Right ventricle myocardium inferior (tissue), 1 donor: ENCODE data around the gene PTPRK. TPM values are rescaled to one million over a fixed set of nuclear protein-coding genes. Genes with fewer than 3 reads are reported as not detected.

Experiments
- ATAC-seq: fragments of 200-7000 bp; cut with Tn5 transposase; one replicate; pipeline ENCODE4 v1.9.1; 2020; ENCODE audit warnings: mild to moderate bottlenecking, moderate library complexity
- DNase-seq: peaks from one replicate; pipeline ENCODE4 v3.0.0; 2021; ENCODE audit errors: missing footprints
- intact Hi-C: fragments of 100-400 bp; cut with DNase I; formaldehyde crosslinking; loops from one replicate; pipeline ENCODE4 v1.11.0; 2022
- total RNA-seq: library from RNA; stranded (reverse); fragmentation: NEBNext Ultra II Directional; extraction: Animal tissue kit (Norgen Biotek cat#: 25700); gene quantifications from one replicate; pipeline ENCODE4 v1.2.1, GENCODE V29; 2021
- donor health status: DM: no; HTN: yes; CAD: no; lungs with severe emphysema.

PTPRK gene
- total RNA-seq, 1 donor from 2014 or later: 30.1 TPM

GRCh38 chr6:128112494-128112893, 407.9 kb downstream of the PTPRK start:
- ATAC-seq (peak; percentile 67), DNase-seq (no peak)
- intact Hi-C loops: loop anchor here (5.0 kb wide), 1 partner anchor 405 kb away; no protein-coding TSS in a partner anchor

DNA sequence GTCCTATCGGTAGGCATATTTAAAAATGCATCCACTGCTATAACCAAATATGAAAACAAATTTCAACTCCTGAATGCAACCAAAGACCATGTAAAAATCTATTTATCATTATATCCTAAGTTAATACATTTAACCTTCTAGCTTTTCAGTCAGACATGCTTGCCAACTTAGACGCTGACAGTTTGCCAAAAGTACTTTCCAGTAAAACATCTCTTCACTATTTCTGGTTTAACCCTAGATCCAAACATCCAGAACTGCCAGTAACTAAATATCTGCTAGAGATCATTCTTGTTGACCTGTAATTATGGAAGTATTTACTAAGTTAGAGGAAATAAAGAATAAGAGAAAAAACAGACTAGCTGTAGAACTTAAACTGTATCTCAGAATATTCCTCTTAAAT, 409.3 kb downstream of the PTPRK start:
- DNase-seq: no peak
- intact Hi-C loops: loop anchor here (5.0 kb wide), 1 partner anchor 406 kb away; no protein-coding TSS in a partner anchor
- ATAC-seq: no peak

- intact Hi-C loops: no loop called here
- ATAC-seq: no peak
- no peak for DNase-seq
Observed at GRCh38 chr6:128107682-128108081, 412.7 kb downstream of the PTPRK start.

- intact Hi-C loops: no loop called here
- no peak for ATAC-seq
- no peak for DNase-seq
Observed at GRCh38 chr6:128099571-128100197, 420.7 kb downstream of the PTPRK start.

GRCh38 chr6:128098000-128098581, 422.3 kb downstream of the PTPRK start:
- no peak for ATAC-seq
- intact Hi-C loops: no loop called here

GRCh38 chr6:128097009-128097408, 423.4 kb downstream of the PTPRK start:
- no peak for DNase-seq
- no peak for ATAC-seq
- intact Hi-C loops: no loop called here

More at GRCh38 chr6:128098000-128098581, 422.3 kb downstream of the PTPRK start:
- DNase-seq: no peak

DNA sequence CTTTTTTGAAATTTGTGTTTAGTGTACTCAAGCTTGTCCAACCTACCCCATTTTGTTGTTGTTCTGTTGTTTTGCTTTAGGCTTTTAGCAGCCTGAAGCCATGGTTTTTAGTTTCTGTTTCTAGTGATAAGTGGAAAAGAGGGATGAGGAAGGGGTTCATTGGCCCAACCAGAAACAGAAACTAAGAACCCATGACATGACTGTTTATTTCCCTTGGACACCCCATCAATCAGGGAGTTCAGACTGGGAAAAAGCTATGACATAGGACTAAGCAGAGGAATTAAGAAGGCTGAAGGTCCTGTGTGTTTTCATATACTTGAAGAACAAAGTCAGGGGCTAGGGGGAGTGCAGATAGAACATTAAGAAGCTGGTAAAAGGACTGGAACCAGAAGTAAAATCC, 425.0 kb downstream of the PTPRK start:
- intact Hi-C loops: no loop called here
- ATAC-seq (no peak), DNase-seq (no peak)

DNA sequence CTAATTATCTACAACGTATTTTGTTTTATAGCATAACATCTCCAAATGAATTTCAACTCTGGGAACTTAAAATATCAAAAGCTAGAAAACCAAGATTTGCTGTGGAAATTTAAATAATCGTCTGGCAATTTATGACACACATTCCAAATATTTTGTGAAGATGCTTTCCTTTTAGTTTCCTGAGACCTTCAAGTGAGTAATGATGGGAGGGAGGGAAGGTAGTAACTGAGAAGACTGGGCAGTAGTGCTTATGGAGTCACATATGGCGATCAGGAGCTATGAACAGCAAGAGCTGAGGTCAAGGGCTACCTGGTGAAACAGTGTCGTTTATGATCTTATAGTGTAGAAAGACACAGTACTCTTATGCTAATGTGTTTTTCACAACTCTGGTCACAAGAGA, 441.4 kb downstream of the PTPRK start:
- DNase-seq: no peak
- intact Hi-C loops: no loop called here
- ATAC-seq: no peak

DNA sequence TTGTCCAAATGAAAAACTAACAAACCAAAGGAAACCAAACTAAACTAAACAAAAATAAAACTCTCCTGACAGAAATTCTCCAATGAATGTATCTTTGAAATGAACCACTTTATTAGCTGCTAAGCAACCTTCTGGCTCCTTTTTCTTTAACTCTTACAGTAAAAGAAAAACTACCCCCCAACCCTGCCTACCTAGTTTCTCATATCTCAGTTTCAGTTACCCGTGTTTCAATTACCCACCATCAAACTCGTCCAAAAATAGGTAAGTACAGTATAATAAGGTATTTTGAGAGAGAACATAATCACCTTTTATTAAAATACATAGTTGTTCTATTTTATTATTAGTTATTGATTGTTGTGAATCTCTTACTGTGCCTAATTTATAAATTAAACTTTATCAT, 442.1 kb downstream of the PTPRK start:
- intact Hi-C loops: no loop called here
- DNase-seq (no peak), ATAC-seq (no peak)

- intact Hi-C loops: no loop called here
- ATAC-seq: no peak
Observed at GRCh38 chr6:128076843-128077242, 443.6 kb downstream of the PTPRK start.

GRCh38 chr6:128074567-128074966, 445.8 kb downstream of the PTPRK start:
- intact Hi-C loops: loop anchor here (5.0 kb wide), 1 partner anchor 1518 kb away; no protein-coding TSS in a partner anchor
- DNase-seq: no peak
- ATAC-seq: no peak

More at GRCh38 chr6:128076843-128077242, 443.6 kb downstream of the PTPRK start:
- no peak for DNase-seq

DNA sequence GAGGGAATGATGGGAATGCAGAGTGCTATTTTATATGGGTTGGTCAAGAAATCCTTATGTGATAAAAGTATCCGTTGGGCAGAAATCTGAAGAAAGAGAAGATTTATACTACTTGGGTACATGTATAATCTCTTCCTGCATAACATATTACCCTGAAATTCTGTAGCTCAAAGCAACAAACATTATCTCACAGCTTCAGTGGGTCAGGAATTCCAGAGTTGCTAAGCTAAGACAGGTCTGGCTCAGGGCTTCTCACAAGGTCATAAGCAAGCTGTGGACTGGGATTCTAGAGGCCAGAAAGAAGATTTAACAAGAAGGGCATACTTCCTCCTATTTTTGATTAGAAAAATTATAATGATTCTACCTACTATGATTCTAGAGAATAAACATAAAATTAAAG, 447.0 kb downstream of the PTPRK start:
- DNase-seq (no peak), ATAC-seq (no peak)
- intact Hi-C loops: loop anchor here (5.0 kb wide), 1 partner anchor 1519 kb away; no protein-coding TSS in a partner anchor

DNA sequence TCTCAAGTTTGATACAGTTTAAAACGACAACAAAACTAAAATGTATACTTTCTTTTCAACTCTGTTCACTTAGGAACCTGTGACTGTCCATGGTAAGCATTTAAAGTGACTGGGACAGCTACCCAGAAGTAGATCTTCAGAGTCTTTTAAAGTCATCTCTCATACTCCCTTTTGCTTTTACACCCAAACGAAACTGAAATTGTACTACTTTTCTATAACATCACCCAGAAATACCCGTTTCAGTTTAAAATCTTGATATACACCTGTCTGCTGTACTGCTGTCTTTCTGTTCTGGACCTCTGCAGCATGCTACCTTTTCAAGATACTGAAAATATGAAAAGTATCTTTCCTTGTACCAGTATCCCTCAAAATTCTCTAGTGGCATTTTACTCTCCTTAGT, 449.2 kb downstream of the PTPRK start:
- intact Hi-C loops: loop anchor here (5.0 kb wide), 1 partner anchor 1521 kb away; no protein-coding TSS in a partner anchor
- DNase-seq (no peak), ATAC-seq (no peak)

GRCh38 chr6:128070406-128070805, 450.0 kb downstream of the PTPRK start:
- intact Hi-C loops: loop anchor here (5.0 kb wide), 1 partner anchor 1522 kb away; no protein-coding TSS in a partner anchor
- DNase-seq: no peak

DNA sequence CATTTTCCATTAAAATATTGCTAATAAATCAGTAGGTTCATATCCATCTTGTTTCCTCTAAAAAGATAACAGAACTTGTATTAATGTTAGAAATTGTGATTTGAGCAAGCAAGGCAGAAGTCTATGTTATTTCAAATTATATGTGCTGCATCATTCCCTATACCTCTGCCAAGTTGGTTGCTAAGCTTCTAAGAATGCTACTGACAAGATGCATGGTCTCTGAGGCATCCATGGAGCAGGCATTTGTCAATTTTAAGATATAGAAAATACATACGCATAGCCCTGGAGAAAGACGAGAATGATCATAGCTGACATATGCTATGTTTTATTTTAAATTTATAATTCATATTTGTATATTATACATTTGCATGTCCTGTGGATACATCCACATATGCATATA, 451.2 kb downstream of the PTPRK start:
- no peak for ATAC-seq
- intact Hi-C loops: loop anchor here (10.0 kb wide), 1 partner anchor 256 kb away; no protein-coding TSS in a partner anchor
- no peak for DNase-seq

More at GRCh38 chr6:128070406-128070805, 450.0 kb downstream of the PTPRK start:
- no peak for ATAC-seq

- intact Hi-C loops: loop anchor here (10.0 kb wide), 1 partner anchor 257 kb away; no protein-coding TSS in a partner anchor
- DNase-seq (peak; percentile 45), ATAC-seq (peak; percentile 96)
Observed at GRCh38 chr6:128068119-128068479, 452.3 kb downstream of the PTPRK start.

DNA sequence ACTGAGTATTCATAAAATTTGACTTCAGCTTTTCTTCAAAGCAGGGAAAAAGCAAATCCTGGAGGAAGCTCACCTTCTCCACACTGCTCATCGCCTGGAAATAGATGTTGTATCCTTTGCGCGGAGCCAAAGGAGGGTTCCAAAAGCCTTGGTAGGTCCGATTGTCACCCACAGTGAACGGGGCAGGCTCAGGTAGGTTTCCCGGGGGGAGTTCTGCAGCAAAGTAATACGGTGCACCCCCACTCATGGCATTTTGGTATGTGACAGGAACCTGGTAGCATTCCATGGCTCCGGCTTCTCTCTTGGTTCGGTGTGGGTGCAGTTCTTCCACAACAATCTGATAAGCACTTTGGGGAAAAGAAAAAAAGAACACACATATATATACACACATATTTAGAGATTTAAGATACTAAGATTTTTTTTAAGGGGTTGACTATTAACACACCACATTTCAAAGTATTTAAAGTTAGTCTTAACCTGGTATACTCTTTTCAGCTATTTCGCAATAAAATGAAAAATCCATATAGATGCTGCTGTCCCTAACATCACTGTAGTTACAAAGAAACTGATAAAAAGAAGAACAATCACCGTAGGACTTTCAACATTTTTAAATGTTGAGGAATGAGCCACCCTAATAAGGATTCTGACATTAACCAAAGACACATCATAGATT, 452.8 kb downstream of the PTPRK start:
- intact Hi-C loops: loop anchor here (2.0 to 10.0 kb wide), 2 partner anchors 257 to 451 kb away; no protein-coding TSS in a partner anchor
- DNase-seq: no peak
- peak; percentile 48 for ATAC-seq

DNA sequence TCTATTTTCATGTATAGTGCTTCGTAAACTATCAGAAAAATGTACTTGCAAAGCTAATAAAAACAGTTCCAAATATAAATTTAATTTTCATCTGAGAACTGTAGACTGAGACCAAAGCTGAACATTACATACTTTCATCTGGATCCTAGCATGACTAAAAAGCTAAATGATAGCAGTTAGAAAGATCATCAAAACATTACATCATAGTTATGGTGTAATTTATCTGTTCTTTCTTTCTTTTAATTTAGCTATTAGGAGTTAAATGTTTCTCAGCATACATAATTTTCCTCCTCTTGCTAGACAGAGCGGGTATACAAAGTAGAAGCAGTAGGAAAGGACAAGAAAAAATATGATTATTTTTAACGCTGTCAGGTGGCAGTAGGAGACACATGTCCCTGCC, 455.3 kb downstream of the PTPRK start:
- intact Hi-C loops: loop anchor here (10.0 kb wide), 1 partner anchor 260 kb away; no protein-coding TSS in a partner anchor
- ATAC-seq (no peak), DNase-seq (no peak)

DNA sequence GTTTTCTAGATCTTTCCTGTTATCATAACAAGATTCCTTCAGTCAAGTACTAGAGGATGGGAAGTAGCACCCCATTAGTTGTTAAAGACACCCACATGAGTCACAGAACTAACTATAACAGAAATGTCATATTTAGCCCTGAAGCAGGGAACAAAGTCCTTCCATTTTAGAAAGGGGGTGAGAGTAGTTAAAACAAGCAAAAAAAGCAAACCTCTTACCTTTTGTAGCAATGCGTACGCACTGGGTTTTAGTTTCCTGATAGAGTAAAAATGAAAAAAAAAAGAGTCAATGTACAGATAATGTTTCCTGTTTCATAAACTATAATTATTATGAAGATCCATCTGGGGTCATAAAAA, 455.9 kb downstream of the PTPRK start:
- DNase-seq (no peak), ATAC-seq (no peak)
- intact Hi-C loops: loop anchor here (10.0 kb wide), 1 partner anchor 260 kb away; no protein-coding TSS in a partner anchor
